Cardiac muscle cell (in vitro differentiated cells and primary cell): ENCODE measurements around the gene BCL11A. TPM values are rescaled to one million over a fixed set of nuclear protein-coding genes. Genes with fewer than 3 reads are reported as not detected.

Experiments
- DNase-seq, 2 donors: peaks; one replicate each; pipeline versions ENCODE4 v3.0.0 to v3.0.0-alpha.2; 2010 to 2017; ENCODE audit warnings: low read depth in 1 of 2, low spot score in 1 of 2
- H3K27ac ChIP-seq: fragments of 200-600 bp; sonication (generic); 2 replicates; pipeline ENCODE4 v1.5.1; 2016
- H3K27me3 ChIP-seq: fragments of 200-600 bp; sonication (generic); 2 replicates; pipeline ENCODE4 v1.6.0; 2016; ENCODE audit warnings: control low read depth
- H3K36me3 ChIP-seq: fragments of 200-600 bp; sonication (generic); 2 replicates; pipeline ENCODE4 v1.5.1; 2016; ENCODE audit warnings: control low read depth
- H3K4me1 ChIP-seq: fragments of 200-600 bp; sonication (generic); 2 replicates; pipeline ENCODE4 v1.8.1; 2017; ENCODE audit warnings: low read depth, mild to moderate bottlenecking, mixed run types
- H3K4me3 ChIP-seq: fragments of 200-600 bp; sonication (generic); 2 replicates; pipeline ENCODE4 v1.5.1; 2016; ENCODE audit warnings: mild to moderate bottlenecking
- H3K9me3 ChIP-seq: fragments of 200-600 bp; sonication (generic); 2 replicates; pipeline ENCODE4 v1.5.1; 2017; ENCODE audit warnings: low read depth, mild to moderate bottlenecking, control low read depth
- polyA plus RNA-seq: library from polyadenylated mRNA; unstranded; fragments of >200 nt; fragmentation: Nextera tagmentation; extraction: Ambion mirVana; gene quantifications from 2 replicates; pipeline ENCODE4 v1.2.1, GENCODE V29; 2016
- total RNA-seq: library from RNA; depleted of rRNA; stranded (reverse); fragments of >200 nt; gene quantifications from 2 replicates; pipeline ENCODE4 v1.2.3, GENCODE V29; 2016
- TF ChIP-seq, protein P1 (sequence below): IDR thresholded peaks from 2 replicates; pipeline ENCODE4 v1.5.1; 2012; ENCODE audit warnings: low read depth, mild to moderate bottlenecking, low read length

BCL11A gene
- total and polyA plus RNA-seq, 2 experiments from 2014 or later = 15.7 to 19.8 TPM

DNA sequence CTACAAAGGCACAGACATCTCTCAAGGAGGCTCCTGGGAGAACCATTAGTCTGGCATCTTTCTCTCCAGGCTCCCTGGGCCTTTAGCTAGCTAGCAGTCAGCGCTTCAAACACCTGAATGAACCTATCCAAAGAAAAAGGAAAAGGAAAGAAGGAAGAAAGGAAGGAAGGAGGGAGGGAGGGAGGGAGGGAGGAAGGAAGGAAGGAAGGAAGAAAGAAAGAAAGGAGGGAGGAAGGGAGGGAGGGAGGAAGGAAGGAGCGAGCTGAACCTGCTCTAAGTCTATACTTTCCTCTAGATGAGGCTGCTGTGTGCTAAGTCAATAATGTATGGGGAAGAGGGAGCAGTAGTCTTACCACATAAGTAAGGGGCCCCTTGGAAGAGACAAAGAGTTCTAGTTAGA, 5.1 kb upstream of the BCL11A start:
- peaks cover 3% of the 10 kb centered on the region for H3K4me1 ChIP-seq
- no peak for DNase-seq
- TF ChIP-seq, protein P1, sequence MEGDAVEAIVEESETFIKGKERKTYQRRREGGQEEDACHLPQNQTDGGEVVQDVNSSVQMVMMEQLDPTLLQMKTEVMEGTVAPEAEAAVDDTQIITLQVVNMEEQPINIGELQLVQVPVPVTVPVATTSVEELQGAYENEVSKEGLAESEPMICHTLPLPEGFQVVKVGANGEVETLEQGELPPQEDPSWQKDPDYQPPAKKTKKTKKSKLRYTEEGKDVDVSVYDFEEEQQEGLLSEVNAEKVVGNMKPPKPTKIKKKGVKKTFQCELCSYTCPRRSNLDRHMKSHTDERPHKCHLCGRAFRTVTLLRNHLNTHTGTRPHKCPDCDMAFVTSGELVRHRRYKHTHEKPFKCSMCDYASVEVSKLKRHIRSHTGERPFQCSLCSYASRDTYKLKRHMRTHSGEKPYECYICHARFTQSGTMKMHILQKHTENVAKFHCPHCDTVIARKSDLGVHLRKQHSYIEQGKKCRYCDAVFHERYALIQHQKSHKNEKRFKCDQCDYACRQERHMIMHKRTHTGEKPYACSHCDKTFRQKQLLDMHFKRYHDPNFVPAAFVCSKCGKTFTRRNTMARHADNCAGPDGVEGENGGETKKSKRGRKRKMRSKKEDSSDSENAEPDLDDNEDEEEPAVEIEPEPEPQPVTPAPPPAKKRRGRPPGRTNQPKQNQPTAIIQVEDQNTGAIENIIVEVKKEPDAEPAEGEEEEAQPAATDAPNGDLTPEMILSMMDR = no peak
- no peaks in the 10 kb centered on the region for H3K9me3 ChIP-seq
- H3K27me3 ChIP-seq = peaks cover 63% of the 10 kb centered on the region
- no peak overlapping the region for H3K27ac ChIP-seq
- no peaks in the 10 kb centered on the region for H3K36me3 ChIP-seq
- no peak overlapping the region for H3K4me3 ChIP-seq

DNA sequence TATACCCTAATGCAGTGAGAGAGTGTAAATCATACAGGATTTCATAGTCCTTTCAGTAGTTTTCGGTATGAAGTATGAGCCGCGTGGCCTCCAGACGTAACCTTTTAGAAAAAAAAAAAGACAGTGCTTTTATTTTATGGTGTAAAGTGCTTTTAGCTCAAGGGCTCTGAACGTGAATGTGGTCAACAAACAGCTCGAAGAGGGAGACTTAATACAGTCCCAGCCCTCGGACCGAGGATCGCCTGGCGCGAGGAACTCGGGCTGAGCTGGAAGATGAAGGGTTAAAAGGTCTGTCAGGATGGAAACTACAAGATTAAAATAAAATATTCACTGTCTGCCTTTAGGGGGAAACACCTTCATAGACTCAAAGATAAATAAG, 4.0 kb upstream of the BCL11A start:
- H3K36me3 ChIP-seq = no peaks in the 10 kb centered on the region
- H3K27ac ChIP-seq = no peak overlapping the region
- peaks cover 58% of the 10 kb centered on the region for H3K27me3 ChIP-seq
- no peaks in the 10 kb centered on the region for H3K9me3 ChIP-seq
- peak overlapping the region; percentile 12 for H3K4me3 ChIP-seq
- H3K4me1 ChIP-seq = peaks cover 3% of the 10 kb centered on the region
- no peak for DNase-seq
- TF ChIP-seq, protein P1 = no peak

DNA sequence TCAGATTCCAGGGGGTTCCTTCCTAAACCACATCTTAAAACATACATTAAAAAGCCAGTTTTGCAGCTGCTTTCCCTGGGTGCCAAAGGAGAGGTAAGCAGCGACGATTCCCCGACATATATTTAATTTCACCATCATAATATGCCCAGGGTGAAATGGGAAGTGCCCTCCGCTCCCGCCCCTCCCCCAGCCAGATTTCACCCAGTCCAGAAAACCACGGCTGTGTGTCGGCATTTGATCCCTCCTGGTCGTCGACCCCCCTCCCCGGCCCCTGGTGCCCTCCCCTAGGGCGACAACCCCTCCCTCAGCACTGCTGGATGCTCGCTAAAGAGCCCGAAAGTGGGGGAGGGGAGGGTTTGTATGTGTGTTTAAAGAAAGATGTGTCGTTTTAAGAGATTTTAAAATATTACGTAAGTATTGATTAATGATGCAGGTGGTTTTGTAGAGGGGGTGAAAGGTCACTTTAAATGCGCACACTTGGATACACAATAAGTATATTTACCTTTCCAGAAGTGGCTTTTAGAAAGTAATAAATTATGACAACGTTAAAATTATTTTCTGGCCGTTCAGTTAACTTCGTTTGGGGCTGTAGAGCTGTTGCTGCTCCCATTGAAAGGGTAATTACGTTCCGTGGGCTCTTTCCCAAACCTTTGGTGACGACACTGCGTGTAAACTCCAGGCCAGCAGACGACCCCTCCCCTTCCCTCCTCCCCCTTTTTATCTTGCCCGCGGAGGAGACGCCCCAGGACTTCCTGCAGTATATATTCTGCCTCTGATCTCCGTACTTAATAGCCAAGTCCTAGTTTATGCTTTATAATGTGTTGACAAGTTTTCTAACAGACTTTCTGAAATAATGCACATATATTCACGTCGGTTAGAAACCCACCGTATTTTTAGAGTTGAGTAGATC, 3.4 kb upstream of the BCL11A start:
- Histone ChIP-seq H3K4me3 (peak overlapping the region; percentile 12), H3K27me3 (peaks cover 58% of the 10 kb centered on the region)

DNA sequence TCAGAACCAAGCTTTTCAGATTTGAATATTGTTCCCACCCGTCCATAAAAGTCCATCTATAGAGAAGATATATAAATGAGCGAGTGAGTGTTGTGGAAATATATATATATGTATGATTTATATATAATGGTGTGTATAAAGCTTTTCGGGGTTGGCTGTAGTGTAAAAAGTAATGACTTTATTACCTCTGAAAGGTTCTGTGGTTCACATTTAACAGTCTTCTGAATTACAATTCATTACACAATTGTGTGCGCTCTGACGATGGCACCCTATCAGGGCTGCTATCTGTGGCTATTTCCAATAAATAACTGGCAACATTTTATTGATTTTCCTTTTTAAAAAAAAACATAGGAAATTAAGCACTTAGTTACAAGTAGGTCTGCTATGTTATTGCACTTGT, 2.7 kb upstream of the BCL11A start:
- Histone ChIP-seq H3K36me3 (no peaks in the 10 kb centered on the region), H3K4me1 (peaks cover 3% of the 10 kb centered on the region), H3K4me3 (no peak overlapping the region), H3K27ac (no peak overlapping the region), H3K27me3 (peaks cover 58% of the 10 kb centered on the region), H3K9me3 (no peaks in the 10 kb centered on the region)
- TF ChIP-seq, protein P1 = no peak
- DNase-seq = no peak

More for the DNA sequence above, 3.4 kb upstream of the BCL11A start:
- TF ChIP-seq, protein P1 = no peak
- Histone ChIP-seq H3K4me1 (peaks cover 3% of the 10 kb centered on the region), H3K9me3 (no peaks in the 10 kb centered on the region), H3K27ac (no peak overlapping the region), H3K36me3 (no peaks in the 10 kb centered on the region)
- peak in 1 of 2 donors; percentile 15 for DNase-seq

DNA sequence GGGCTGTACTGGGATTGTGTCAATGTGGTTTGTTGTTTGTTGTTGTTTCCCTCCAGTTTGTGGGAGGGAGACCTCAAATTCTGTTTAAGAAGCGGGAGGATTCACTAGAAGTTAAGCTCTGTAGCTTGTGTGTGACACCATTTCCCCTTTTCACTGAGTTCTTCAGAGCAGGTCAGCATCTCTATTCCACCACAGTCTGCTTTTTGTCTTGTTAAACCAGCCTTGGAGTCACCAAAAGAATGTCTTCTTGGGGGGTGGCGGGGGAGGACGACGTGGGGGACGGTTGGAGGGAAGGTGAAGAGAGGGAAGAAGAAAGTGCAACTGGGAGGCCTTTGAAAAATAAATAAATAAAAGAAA, 2.3 kb upstream of the BCL11A start:
- TF ChIP-seq, protein P1 = no peak
- DNase-seq = no peak
- Histone ChIP-seq H3K27me3 (peaks cover 58% of the 10 kb centered on the region), H3K27ac (no peak overlapping the region), H3K9me3 (no peaks in the 10 kb centered on the region), H3K4me1 (peaks cover 3% of the 10 kb centered on the region), H3K36me3 (no peaks in the 10 kb centered on the region), H3K4me3 (peak overlapping the region; percentile 87)
